ENCODE measurements around the gene TCFL5.
"Not testable (repeated sequence)": the region's sequence is repeated elsewhere in the genome, so short reads cannot be mapped to it uniquely, and the experiment has no call there.

The TCFL5 gene

DNA sequence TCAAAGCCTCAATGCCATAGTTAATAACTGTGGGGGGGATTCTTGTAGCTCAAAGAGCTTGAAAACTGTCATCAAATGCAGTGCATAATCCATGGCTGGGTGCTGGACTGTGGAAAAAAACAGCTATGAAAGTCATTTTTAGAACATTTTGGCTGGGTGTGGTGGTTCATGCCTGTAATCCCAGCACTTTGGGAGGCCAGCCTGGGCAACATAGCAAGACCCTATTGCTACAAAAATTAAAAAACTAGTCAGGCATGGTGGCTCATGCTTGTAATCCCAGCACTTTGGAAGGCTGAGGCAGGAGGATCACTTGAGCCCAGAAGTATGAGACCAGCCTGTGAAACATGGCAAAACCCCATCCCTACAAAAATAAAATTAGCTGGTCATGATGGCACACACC, 12.2 kb downstream of the TCFL5 start:
- Mint-ChIP-seq H3K27me3 (ENCODE audit: low read depth, poor library complexity) (peaks cover 5% of the 10 kb centered on the region), H3K4me1 (peaks cover 30% of the 10 kb centered on the region), H3K4me3 (no peak overlapping the region), H3K9me3 (no peaks in the 10 kb centered on the region), H3K36me3 (ENCODE audit: low read depth) (peaks cover 50% of the 10 kb centered on the region), H3K27ac (no peak overlapping the region)
- TF ChIP-seq, protein P1, sequence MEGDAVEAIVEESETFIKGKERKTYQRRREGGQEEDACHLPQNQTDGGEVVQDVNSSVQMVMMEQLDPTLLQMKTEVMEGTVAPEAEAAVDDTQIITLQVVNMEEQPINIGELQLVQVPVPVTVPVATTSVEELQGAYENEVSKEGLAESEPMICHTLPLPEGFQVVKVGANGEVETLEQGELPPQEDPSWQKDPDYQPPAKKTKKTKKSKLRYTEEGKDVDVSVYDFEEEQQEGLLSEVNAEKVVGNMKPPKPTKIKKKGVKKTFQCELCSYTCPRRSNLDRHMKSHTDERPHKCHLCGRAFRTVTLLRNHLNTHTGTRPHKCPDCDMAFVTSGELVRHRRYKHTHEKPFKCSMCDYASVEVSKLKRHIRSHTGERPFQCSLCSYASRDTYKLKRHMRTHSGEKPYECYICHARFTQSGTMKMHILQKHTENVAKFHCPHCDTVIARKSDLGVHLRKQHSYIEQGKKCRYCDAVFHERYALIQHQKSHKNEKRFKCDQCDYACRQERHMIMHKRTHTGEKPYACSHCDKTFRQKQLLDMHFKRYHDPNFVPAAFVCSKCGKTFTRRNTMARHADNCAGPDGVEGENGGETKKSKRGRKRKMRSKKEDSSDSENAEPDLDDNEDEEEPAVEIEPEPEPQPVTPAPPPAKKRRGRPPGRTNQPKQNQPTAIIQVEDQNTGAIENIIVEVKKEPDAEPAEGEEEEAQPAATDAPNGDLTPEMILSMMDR (IDR thresholded peaks at IDR 0.05) = no peak
- no peak for DNase-seq

- H3K4me3 Mint-ChIP-seq; H3K27me3 Mint-ChIP-seq (ENCODE audit: low read depth, poor library complexity); DNase-seq; H3K9me3 Mint-ChIP-seq: not testable (repeated sequence)
- Mint-ChIP-seq H3K36me3 (ENCODE audit: low read depth) (peaks cover 49% of the 10 kb centered on the region), H3K4me1 (peaks cover 30% of the 10 kb centered on the region), H3K27ac (peak overlapping the region; percentile 60)
These were observed 12.7 kb downstream of the TCFL5 start for GRCh38 chr20:62848917-62849316.

GRCh38 chr20:62846166-62846890, 15.3 kb downstream of the TCFL5 start:
- no peak overlapping the region for H3K27ac Mint-ChIP-seq
- no peak for DNase-seq

DNA sequence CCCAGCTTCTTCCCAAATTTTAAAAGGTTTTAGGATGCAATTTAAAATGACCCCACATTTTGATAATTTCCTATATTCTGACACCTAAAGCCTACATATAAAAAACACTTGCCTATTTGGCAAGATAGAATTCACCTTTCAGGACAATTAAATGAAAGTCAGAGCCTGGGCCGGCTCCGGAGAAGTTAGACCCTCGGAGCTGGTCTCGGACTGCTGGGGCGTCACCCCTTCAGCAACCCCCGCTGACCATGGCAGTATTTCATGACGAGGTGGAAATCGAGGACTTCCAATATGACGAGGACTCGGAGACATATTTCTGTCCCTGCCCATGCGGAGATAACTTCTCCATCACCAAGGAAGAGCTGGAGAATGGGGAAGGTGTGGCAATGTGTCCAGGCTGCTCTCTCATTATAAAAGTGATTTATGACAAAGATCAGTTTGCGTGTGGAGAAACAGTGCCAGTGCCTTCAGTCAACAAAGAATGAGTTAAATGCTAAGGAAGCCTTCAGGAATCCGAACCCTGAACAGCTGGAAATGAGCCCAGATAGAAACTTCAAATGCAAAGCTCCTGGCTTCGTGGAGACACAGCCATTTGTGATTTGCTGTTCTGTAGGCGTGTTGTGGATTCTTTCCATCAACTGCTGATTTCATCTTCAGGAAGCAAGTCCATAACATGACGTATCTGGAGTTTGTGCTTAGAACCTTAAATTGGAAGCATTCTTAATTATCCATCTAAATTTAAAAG, 16.0 kb downstream of the TCFL5 start:
- peak overlapping the region; percentile 77 for H3K27ac Mint-ChIP-seq
- peaks cover 40% of the 10 kb centered on the region for H3K4me1 Mint-ChIP-seq
- H3K36me3 Mint-ChIP-seq (ENCODE audit: low read depth) = peaks cover 47% of the 10 kb centered on the region
- H3K9me3 Mint-ChIP-seq = peaks cover 3% of the 10 kb centered on the region
- TF ChIP-seq, protein P1 (IDR thresholded peaks at IDR 0.05) = no peak
- H3K27me3 Mint-ChIP-seq (ENCODE audit: low read depth, poor library complexity) = peaks cover 2% of the 10 kb centered on the region
- DNase-seq = no peak
- no peak overlapping the region for H3K4me3 Mint-ChIP-seq

More at GRCh38 chr20:62846166-62846890, 15.3 kb downstream of the TCFL5 start:
- H3K4me3 Mint-ChIP-seq = no peak overlapping the region
- H3K36me3 Mint-ChIP-seq (ENCODE audit: low read depth) = peaks cover 47% of the 10 kb centered on the region
- peaks cover 5% of the 10 kb centered on the region for H3K27me3 Mint-ChIP-seq (ENCODE audit: low read depth, poor library complexity)
- H3K9me3 Mint-ChIP-seq = peaks cover 3% of the 10 kb centered on the region
- TF ChIP-seq, protein P1 (IDR thresholded peaks at IDR 0.05) = no peak
- H3K4me1 Mint-ChIP-seq = peaks cover 37% of the 10 kb centered on the region

- Mint-ChIP-seq H3K36me3 (ENCODE audit: low read depth) (peaks cover 41% of the 10 kb centered on the region), H3K9me3 (peaks cover 3% of the 10 kb centered on the region), H3K4me3 (no peak overlapping the region), H3K4me1 (peaks cover 43% of the 10 kb centered on the region), H3K27ac (no peak overlapping the region), H3K27me3 (ENCODE audit: low read depth, poor library complexity) (peaks cover 2% of the 10 kb centered on the region)
- no peak for DNase-seq
- TF ChIP-seq, protein P1 (IDR thresholded peaks at IDR 0.05) = no peak
These were observed 17.4 kb downstream of the TCFL5 start for GRCh38 chr20:62844182-62844581.

DNA sequence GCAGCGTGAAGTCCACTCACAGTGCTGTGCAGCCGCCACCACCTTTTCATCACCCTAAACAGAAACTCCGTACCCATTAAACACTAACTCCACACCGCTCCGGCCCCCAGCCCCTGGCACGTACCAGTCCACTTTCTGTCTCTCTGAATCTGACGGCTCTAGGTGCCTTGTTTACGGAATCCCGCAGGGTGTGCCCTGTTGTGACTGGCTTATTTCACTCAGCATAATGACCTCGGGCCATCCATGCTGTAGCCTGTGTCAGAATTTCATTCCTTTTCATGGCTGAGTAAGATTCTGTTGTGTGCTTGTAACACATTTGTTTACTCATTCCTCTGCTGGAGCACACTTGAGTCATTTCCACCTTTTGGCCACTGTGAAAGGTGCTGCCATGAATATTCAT, 18.0 kb downstream of the TCFL5 start:
- Mint-ChIP-seq H3K36me3 (ENCODE audit: low read depth) (peaks cover 37% of the 10 kb centered on the region), H3K27me3 (ENCODE audit: low read depth, poor library complexity) (peaks cover 2% of the 10 kb centered on the region), H3K27ac (no peak overlapping the region), H3K4me1 (peaks cover 46% of the 10 kb centered on the region), H3K9me3 (peaks cover 3% of the 10 kb centered on the region), H3K4me3 (no peak overlapping the region)
- no peak for DNase-seq
- TF ChIP-seq, protein P1 (IDR thresholded peaks at IDR 0.05) = no peak

Measured in nephron progenitor cell (in vitro differentiated cells).